SJSA1 (cell line): ENCODE data around the gene PARK7. TPM values are rescaled to one million over a fixed set of nuclear protein-coding genes. Genes with fewer than 3 reads are reported as not detected.

ENCODE experiments used
- DNase-seq, 2 experiments: peaks; one replicate each; pipeline ENCODE4 v3.0.0-alpha.2; 2015 to 2020; ENCODE audit warnings: low spot score in 2 of 2, low read depth in 1 of 2
- H3K27ac ChIP-seq: fragments of 250-450 bp; sonication (Bioruptor Pico); 2 replicates; pipeline ENCODE4 v1.5.1; 2020; ENCODE audit warnings: mild to moderate bottlenecking, moderate library complexity
- H3K27me3 ChIP-seq: fragments of 250-450 bp; sonication (Bioruptor Pico); replicated peaks from 2 replicates; pipeline ENCODE4 v1.5.1; 2020; ENCODE audit warnings: mild to moderate bottlenecking, moderate library complexity
- H3K36me3 ChIP-seq: fragments of 250-450 bp; sonication (Bioruptor Pico); 2 replicates; pipeline ENCODE4 v1.5.1; 2020; ENCODE audit warnings: mild to moderate bottlenecking
- H3K4me1 ChIP-seq: fragments of 250-450 bp; sonication (Bioruptor Pico); replicated peaks from 2 replicates; pipeline ENCODE4 v1.6.1; 2021; ENCODE audit warnings: mild to moderate bottlenecking
- H3K4me3 ChIP-seq: fragments of 250-450 bp; sonication (Bioruptor Pico); 2 replicates; pipeline ENCODE4 v1.5.1; 2020; ENCODE audit warnings: mild to moderate bottlenecking
- H3K9me3 ChIP-seq: fragments of 250-450 bp; sonication (Bioruptor Pico); replicated peaks from 2 replicates; pipeline ENCODE4 v1.5.1; 2020; ENCODE audit warnings: mild to moderate bottlenecking
- total RNA-seq: library from RNA; depleted of rRNA; stranded (reverse); fragments of >200 nt; shearing (Covaris generic); gene quantifications from 2 replicates; pipeline ENCODE4 v1.2.3, GENCODE V29; 2014

Gene PARK7
- total RNA-seq, 1 experiment from 2014 or later, result 436 TPM

DNA sequence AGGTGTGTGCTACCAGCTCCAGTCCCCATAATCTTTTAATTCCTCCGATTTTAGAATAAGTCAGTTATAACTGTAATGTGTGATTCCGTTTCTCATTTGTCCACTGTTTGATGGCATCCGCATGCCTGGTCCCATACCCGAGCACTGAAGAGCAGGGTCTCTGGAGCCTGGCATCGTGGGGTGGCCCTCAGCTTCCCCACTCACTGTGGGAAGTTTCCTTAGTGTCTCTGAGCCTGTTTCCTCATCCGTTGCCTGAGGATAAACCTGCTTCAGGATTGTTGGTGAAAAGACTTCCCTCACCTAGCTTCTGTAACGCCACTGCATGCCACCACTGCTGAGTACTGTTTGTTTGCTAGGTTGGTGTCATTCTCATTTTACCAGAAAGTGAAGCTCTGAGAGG is 19.5 kb downstream of the PARK7 start:
- Histone ChIP-seq H3K27ac (no peak overlapping the region), H3K27me3 (no peaks in the 10 kb centered on the region), H3K4me1 (peaks cover 3% of the 10 kb centered on the region; the same call in 1 of the 2 replicates), H3K9me3 (no peaks in the 10 kb centered on the region), H3K4me3 (no peak overlapping the region), H3K36me3 (peaks cover 97% of the 10 kb centered on the region)
- DNase-seq, result no peak

DNA sequence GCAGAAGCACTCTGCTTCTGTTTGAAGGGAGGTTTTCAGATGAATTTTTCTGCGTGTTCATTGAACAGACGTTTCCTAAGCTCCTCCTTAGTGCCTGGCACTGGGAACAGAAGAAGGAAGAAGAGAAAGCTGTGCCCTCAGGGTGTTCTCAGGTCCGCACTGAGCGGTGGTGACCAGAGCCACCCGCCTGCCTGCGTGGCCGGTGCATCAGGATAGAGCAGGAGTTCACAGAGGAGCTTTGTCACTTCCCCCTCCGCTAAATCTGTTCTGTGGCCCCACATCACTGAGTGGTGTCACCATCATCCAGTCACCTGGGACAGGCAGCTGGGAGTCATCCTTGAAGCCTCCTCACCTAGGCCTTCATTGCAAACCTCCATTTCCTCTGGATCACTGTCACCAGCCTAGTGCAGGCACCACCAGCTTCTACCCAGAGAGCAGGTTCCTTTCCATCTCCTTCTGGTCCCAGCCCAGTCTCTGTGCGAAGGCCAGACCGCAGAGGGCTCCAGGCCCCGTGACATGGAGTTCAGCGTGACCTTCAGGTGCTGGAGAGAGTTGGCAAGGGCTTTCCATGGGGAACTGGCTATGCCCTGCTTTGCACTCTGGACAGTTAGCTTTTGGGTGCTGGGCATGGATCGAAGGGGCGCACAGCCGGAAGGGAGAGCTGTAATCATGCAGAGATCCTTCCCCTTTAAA is 21.7 kb downstream of the PARK7 start:
- Histone ChIP-seq H3K27me3 (no peaks in the 10 kb centered on the region), H3K4me3 (no peak overlapping the region), H3K4me1 (peaks cover 3% of the 10 kb centered on the region; the same call in 1 of the 2 replicates), H3K9me3 (no peaks in the 10 kb centered on the region), H3K36me3 (peaks cover 94% of the 10 kb centered on the region), H3K27ac (no peak overlapping the region)
- DNase-seq, result no peak

DNA sequence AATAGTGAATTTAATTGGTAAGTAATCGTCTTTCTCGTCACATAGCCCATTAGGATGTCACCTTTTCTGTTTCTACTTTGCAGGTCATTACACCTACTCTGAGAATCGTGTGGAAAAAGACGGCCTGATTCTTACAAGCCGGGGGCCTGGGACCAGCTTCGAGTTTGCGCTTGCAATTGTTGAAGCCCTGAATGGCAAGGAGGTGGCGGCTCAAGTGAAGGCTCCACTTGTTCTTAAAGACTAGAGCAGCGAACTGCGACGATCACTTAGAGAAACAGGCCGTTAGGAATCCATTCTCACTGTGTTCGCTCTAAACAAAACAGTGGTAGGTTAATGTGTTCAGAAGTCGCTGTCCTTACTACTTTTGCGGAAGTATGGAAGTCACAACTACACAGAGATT is 23.3 kb downstream of the PARK7 start:
- Histone ChIP-seq H3K9me3 (no peaks in the 10 kb centered on the region), H3K36me3 (peaks cover 85% of the 10 kb centered on the region), H3K4me1 (peaks cover 3% of the 10 kb centered on the region; the same call in 1 of the 2 replicates), H3K27ac (no peak overlapping the region), H3K27me3 (no peaks in the 10 kb centered on the region), H3K4me3 (no peak overlapping the region)
- no peak for DNase-seq

DNA sequence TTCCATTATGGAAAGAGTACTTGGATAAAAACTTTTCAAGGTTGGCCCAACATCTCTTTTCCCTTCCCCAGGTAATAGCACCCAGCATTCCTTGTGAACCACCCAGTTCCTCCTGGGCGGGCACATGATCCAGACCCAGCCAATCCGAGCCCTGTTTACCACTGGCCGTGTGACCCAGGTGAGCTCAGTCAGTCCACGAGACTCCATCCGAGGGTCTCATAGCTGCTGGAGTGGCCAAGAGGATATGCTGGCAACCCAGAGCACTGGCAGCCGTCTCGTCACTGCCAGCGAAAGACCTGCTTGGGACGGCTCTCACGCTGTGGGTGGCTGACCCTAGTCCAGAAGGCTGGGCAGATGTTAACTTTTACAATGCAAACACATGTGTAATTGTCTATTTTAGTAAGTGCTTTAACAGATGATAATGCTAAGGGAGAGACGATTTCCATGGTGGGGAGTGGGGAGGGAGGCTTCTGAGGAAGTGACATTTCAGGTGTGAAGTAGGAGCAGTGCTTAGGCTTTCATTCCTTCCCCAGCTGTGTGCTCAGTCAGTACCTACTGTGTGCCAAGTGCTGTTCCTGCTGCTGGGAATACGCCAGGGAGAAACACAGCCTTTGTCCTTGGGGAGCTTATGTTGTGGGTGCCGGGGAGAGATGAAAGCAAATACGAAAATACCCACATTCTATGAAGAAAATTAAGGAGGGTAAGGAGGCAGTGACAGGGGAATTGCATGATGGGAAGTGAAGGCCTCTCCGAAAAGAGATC is 24.5 kb downstream of the PARK7 start:
- Histone ChIP-seq H3K27me3 (no peaks in the 10 kb centered on the region), H3K9me3 (no peaks in the 10 kb centered on the region), H3K27ac (no peak overlapping the region), H3K36me3 (peaks cover 76% of the 10 kb centered on the region), H3K4me1 (peaks cover 3% of the 10 kb centered on the region; the same call in 1 of the 2 replicates), H3K4me3 (no peak overlapping the region)
- no peak for DNase-seq

DNA sequence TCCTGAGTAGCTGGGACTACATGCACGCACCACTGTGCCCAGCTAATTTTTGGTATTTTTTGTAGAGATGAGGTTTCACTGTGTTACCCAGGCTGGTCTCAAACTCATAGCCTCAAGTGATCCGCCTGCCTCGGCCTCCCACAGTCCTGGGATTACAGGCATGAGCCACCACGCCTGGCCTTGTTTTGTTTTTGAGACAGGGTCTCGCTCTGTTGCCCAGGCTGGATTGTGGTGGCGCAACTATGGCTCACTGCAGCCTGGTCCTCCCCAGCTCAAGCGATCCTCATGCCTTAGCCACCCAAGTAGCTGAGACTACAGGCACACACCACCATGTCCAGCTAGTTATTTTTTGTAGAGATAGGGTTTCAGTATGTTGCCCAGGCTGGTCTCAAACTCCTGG is 26.0 kb downstream of the PARK7 start:
- peaks cover under 1% of the 10 kb centered on the region; the same call in 1 of the 2 replicates for H3K4me1 ChIP-seq
- DNase-seq, result no peak
- H3K9me3 ChIP-seq, result no peaks in the 10 kb centered on the region
- H3K36me3 ChIP-seq, result peaks cover 61% of the 10 kb centered on the region
- no peak overlapping the region for H3K27ac ChIP-seq
- no peak overlapping the region for H3K4me3 ChIP-seq
- H3K27me3 ChIP-seq, result no peaks in the 10 kb centered on the region

DNA sequence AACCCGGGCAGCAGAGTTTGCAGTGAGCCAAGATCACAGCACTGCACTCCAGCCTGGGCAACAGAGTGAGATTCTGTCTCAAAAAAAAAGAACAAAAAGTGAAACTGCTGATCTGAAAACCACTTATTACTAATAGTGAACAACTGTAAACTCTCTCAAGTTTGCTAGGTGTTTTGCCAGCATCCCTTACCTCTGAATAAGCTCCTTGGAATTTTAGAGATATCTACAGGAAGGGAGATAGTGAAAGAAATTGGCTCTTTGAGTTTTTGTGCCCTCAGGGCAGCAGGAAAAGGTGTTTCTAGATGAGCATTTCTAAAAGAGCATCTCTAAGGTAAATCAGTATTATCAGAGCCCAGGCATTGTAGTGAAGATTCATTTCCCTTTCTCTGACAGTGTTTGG is 27.1 kb downstream of the PARK7 start:
- Histone ChIP-seq H3K36me3 (peaks cover 54% of the 10 kb centered on the region), H3K27ac (no peak overlapping the region), H3K4me3 (no peak overlapping the region), H3K4me1 (peaks cover 1% of the 10 kb centered on the region; the same call in 1 of the 2 replicates), H3K9me3 (no peaks in the 10 kb centered on the region), H3K27me3 (no peaks in the 10 kb centered on the region)
- DNase-seq, result no peak

DNA sequence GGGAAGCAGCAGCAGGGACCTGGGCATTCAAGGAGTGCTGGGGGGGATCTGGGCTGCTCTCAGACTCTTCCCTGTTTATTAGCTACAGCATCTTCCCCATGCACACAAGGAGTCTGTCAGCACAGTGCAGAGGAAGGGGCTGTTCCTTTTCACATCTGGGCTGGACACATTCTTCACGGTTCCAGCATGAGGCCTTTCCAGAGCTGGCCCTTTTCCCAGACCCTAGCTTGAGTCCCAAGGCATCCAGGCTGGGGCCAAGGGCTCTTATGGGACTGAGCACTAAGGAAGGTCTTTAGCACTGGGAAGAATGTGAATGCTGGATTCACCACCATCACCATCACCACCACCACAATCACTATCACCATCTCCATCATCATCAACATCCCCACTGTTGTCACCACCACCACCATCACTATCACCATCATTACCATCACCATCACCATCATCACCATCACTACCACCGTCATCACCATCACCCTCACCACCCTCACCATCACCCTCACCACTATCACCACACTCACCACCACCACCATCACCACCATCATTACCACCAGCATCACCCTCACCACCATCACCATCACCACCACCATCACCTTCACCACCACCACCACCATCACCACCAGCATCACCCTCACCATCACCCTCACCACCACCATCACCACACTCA is 28.4 kb downstream of the PARK7 start:
- Histone ChIP-seq H3K27ac (no peak overlapping the region), H3K27me3 (no peaks in the 10 kb centered on the region), H3K4me1 (peaks cover 14% of the 10 kb centered on the region), H3K4me3 (no peak overlapping the region), H3K9me3 (no peaks in the 10 kb centered on the region), H3K36me3 (peaks cover 41% of the 10 kb centered on the region)
- DNase-seq, result no peak

DNA sequence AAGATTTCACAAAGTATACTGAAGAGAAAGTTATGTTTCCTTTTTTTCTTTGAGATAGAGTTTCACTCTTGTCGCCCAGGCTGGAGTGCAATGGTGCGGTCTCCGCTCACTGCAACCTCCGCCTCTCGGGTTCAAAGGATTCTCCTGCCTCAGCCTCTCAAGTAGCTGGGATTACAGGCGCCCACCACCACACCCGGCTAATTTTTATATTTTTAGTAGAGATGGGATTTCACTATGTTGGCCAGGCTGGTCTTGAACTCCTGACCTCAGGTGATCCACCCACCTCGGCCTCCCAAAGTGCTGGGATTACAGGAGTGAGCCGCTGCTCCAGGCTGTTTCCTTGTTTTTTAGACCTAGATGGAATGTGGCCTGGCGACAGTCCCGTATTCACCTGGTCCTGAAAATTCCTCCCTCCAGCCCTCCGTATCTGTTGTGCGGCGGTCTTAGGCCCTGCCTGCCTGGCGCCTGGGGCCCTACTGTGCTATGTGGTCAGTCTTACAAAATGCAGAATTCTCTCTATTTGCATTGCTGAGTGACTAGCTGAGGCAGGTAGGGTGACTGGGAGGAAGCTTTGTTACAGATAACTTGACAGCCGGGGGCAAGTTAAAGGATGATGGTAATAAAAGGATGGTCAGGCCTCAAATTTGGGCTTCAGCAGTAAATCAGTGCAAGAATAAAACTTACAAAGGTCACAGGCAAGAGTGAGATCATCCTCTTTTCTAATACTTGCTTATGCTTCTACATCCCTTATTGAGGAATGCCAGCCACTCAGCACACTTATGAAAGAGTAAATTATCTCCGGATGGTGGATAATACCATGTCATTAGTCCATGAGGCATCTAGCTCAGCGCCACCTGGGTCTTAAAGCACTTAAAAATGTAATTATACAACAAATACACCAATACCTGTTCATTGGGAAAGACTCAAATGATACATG is 30.3 kb downstream of the PARK7 start:
- Histone ChIP-seq H3K36me3 (peaks cover 24% of the 10 kb centered on the region), H3K27ac (no peak overlapping the region), H3K4me3 (no peak overlapping the region), H3K9me3 (no peaks in the 10 kb centered on the region), H3K4me1 (peaks cover 14% of the 10 kb centered on the region), H3K27me3 (no peaks in the 10 kb centered on the region)
- DNase-seq, result no peak

DNA sequence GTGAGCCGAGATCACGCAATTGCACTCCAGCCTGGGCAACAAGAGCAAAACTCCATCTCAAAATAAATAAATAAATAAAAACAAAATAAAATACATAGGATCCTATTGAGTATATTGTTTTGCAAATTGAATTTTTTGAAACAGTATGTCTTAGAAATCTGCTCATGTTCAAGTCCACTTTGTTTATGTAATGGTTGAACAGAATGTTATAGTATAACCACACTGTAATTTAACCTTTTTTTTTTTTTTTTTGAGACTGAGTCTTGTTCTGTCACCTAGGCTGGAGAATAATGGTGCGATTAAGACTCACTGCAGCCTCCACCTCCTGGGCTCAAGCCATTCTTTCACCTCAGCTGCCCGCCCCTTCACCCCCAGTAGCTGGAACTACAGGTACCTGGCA is 31.4 kb downstream of the PARK7 start:
- no peaks in the 10 kb centered on the region for H3K27me3 ChIP-seq
- H3K27ac ChIP-seq, result no peak overlapping the region
- peaks cover 14% of the 10 kb centered on the region for H3K4me1 ChIP-seq
- peaks cover 17% of the 10 kb centered on the region for H3K36me3 ChIP-seq
- H3K4me3 ChIP-seq, result no peak overlapping the region
- DNase-seq, result no peak
- no peaks in the 10 kb centered on the region for H3K9me3 ChIP-seq

DNA sequence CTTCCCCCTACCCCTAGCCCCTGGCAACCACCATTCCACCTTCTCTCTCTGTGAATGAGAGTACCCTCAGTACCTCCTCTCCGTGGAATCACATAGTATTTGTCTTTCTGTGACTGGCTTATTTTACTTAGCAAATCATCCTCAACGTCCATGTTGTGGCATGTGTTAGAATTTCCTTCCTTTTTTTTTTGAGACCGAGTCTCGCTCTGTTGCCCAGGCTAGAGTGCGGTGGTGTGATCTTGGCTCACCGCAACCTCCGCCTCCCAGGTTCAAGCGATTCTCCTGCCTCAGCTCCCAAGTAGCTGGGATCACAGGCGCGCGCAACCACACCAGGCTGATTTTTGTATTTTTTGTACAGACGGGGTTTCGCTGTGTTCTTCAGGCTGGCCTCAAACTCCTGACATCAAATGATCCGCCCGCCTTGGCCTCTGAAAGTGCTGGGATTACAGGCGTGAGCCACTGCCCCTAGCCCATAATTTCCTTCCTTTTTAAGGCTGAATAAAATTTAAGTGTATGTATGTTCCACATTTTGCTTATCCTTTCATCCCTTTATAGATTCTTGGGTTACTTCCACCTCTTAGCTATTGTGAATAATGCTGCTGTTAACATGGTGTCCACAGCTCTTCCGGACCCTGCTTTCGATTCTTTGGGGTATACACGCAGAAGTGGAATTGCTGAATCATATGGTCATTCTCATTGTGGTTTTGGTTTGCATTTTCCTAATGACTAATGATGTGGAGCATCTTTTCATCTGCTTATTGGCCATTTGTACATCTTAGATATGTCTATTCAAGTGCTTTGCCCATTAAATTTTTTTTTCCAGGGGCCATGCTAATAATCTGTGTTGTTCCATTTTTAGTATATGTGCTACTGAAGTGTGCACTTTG is 32.3 kb downstream of the PARK7 start:
- peak in 1 of 2 experiments; percentile 74 for DNase-seq
- Histone ChIP-seq H3K4me1 (peaks cover 14% of the 10 kb centered on the region), H3K9me3 (no peaks in the 10 kb centered on the region), H3K27ac (peak overlapping the region; percentile 69), H3K27me3 (no peaks in the 10 kb centered on the region), H3K4me3 (no peak overlapping the region), H3K36me3 (peaks cover 13% of the 10 kb centered on the region)

DNA sequence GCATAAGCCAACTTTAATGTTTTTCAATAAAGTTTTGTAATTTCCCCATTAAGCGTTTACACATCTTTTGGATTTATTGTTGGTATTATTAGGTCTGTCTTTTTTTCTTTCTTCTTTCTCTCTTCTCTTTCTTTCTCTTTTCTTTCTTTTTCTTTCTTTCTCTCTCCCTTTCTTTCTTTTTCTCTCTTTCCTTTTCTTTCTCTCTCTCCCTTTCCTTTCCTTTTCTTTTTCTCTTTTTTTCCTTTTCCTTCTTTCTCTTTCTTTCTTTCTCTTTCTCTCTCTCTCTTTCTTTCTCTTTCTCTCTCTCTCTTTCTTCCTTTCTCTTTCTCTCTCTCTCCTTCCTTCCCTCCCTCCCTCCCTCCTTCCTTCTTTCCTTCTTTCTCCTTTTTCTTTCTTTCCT is 33.3 kb downstream of the PARK7 start:
- Histone ChIP-seq H3K9me3 (no peaks in the 10 kb centered on the region), H3K4me3 (no peak overlapping the region), H3K4me1 (peaks cover 14% of the 10 kb centered on the region), H3K27ac (peak overlapping the region; percentile 69; the same call in 1 of the 2 replicates), H3K27me3 (no peaks in the 10 kb centered on the region), H3K36me3 (peaks cover 11% of the 10 kb centered on the region; the same call in 1 of the 2 replicates)
- no peak for DNase-seq

DNA sequence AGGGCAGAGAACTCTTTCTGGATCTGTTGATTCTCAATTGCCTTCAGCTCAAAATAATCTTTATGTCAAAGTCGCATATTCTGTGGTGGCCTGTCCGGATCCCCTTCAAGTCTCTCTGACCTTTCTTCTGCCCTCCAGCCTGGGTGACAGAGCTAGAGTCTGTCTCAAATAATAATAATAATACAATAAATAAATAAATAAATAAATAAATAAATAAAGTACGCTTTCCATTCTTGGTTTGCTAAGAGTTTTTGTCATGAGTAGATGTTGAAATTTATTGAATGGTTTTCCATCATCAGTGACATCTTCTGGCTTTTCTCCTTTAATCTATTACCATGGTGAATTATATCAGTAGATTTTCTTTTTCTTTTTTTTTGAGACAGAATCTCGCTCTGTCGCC is 33.9 kb downstream of the PARK7 start:
- peaks cover 14% of the 10 kb centered on the region for H3K4me1 ChIP-seq
- DNase-seq, result no peak
- peaks cover 9% of the 10 kb centered on the region; the same call in 1 of the 2 replicates for H3K36me3 ChIP-seq
- no peak overlapping the region for H3K27ac ChIP-seq
- H3K4me3 ChIP-seq, result no peak overlapping the region
- no peaks in the 10 kb centered on the region for H3K9me3 ChIP-seq
- H3K27me3 ChIP-seq, result no peaks in the 10 kb centered on the region
